ENCODE data around the gene PRRG4. TPM values are rescaled to one million over a fixed set of nuclear protein-coding genes. Genes with fewer than 3 reads are reported as not detected.

Gene PRRG4
- total and polyA plus RNA-seq, 2 of the 4 experiments (the other 2 are of a cell fraction): not detected

DNA sequence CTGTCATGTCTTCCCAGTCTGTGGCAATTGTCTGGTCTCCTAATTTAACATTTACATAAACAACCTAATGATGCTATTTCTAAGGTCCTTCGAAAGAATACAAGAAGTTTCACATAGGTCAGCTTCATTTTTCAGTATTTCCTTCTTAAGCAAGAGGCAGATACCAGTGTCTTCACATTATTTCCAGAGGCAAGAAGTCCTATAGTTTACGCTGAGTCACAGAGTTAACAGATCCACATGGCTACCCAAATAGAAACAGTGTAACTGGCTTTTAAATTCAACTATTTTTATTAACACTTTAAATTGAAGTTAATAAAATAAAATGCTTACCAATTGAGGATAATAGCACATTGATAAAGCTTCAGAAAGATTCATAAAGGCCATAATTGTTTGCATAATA is 10.9 kb downstream of the PRRG4 start:
- no peak overlapping the region for H3K23ac ChIP-seq (ENCODE audit: low read depth, low read length)
- H2BK120ac ChIP-seq (ENCODE audit: low read depth, low read length): no peak overlapping the region
- no peak overlapping the region for H3K4me2 ChIP-seq (ENCODE audit: low read depth, low read length)
- peaks cover 2% of the 10 kb centered on the region; the same call in 1 of the 2 replicates for H3K27me3 ChIP-seq (ENCODE audit: control insufficient read depth, insufficient read depth, low read length)
- BruUV-seq (replicated peaks): no TSS peak
- H4K8ac ChIP-seq (ENCODE audit: low read depth in 2 of 2, low read length in 2 of 2): no peak overlapping the region
- no peak overlapping the region for H3K14ac ChIP-seq (replicated peaks; ENCODE audit: low read depth, low read length)
- no peaks in the 10 kb centered on the region for H3K9me3 ChIP-seq (ENCODE audit: control insufficient read depth, insufficient read depth, low read length)
- H3K4ac ChIP-seq (ENCODE audit: low read depth, low read length): no peak overlapping the region
- ChIA-PET CTCF (interaction anchor here (0.6 to 0.7 kb wide), 2 partner anchors 20 to 516 kb away, joined by 3 to 4 read pairs; no protein-coding TSS in a partner anchor), POLR2A (ENCODE audit: unreplicated experiment) (no interaction called here)
- H2AFZ ChIP-seq (replicated peaks; ENCODE audit: low read length, poor library complexity): no peak overlapping the region
- no peak overlapping the region for H3K56ac ChIP-seq (ENCODE audit: extremely low read depth, insufficient read depth, low read length)
- H2BK20ac ChIP-seq (ENCODE audit: low read depth, low read length): no peak overlapping the region
- no peaks in the 10 kb centered on the region for H4K20me1 ChIP-seq (ENCODE audit: insufficient read depth, low read length)
- no peak overlapping the region for H2AK9ac ChIP-seq (replicated peaks; ENCODE audit: low read depth, low read length, poor library complexity)
- no peaks in the 10 kb centered on the region for H3K4me1 ChIP-seq (ENCODE audit: control insufficient read depth, insufficient read depth, low read length)
- H3K18ac ChIP-seq (ENCODE audit: low read depth, low read length): no peak overlapping the region
- no CpG with 5 or more reads among the region's 2 CpGs for WGBS, 2 experiments (ENCODE audit: extremely low coverage in 2 of 2, insufficient read length in 1 of 2)
- no peak overlapping the region for H2BK15ac ChIP-seq (ENCODE audit: low read depth, low read length)
- TF ChIP-seq NFE2L2 (IDR thresholded peaks at IDR 0.05; ENCODE audit: low read depth, low read length) (no peak), CHD1 (IDR thresholded peaks at IDR 0.05; ENCODE audit: low read depth, low read length) (no peak), RAD21 (IDR thresholded peaks at IDR 0.05; ENCODE audit: low read length) (no peak)
- TF ChIP-seq, protein P1, sequence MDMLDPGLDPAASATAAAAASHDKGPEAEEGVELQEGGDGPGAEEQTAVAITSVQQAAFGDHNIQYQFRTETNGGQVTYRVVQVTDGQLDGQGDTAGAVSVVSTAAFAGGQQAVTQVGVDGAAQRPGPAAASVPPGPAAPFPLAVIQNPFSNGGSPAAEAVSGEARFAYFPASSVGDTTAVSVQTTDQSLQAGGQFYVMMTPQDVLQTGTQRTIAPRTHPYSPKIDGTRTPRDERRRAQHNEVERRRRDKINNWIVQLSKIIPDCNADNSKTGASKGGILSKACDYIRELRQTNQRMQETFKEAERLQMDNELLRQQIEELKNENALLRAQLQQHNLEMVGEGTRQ (IDR thresholded peaks at IDR 0.05; ENCODE audit: low read depth, low read length): no peak
- no peak overlapping the region for H3K27ac ChIP-seq (ENCODE audit: insufficient read depth, low read length)
- no peak overlapping the region for H4K5ac ChIP-seq (ENCODE audit: low read depth, low read length)
- intact Hi-C loops (cut with micrococcal nuclease) (no loop called here), dilution Hi-C loops (cut with HindIII; ENCODE audit: low sequenced_read_pairs, unreplicated experiment) (no loop called here), in situ Hi-C loops (cut with MboI; ENCODE audit: low sequenced_read_pairs) (loop anchor here (25.0 kb wide), 1 partner anchor 222 kb away; no protein-coding TSS in a partner anchor)
- H3K36me3 ChIP-seq (ENCODE audit: control insufficient read depth, insufficient read depth, low read length): no peaks in the 10 kb centered on the region
- H3K9ac ChIP-seq (ENCODE audit: low read depth, low read length): no peak overlapping the region
- H3K4me3 ChIP-seq (ENCODE audit: insufficient read depth, low read depth, low read length): no peak overlapping the region
- no peak overlapping the region for H2AK5ac ChIP-seq (ENCODE audit: low read depth, low read length)
- H3K79me1 ChIP-seq (ENCODE audit: low read depth in 1 of 2, low read length in 2 of 2): no peaks in the 10 kb centered on the region
- no peaks in the 10 kb centered on the region for H3K9me1 ChIP-seq (ENCODE audit: insufficient read depth, low read length)
- ATAC-seq (ENCODE audit: low read depth) (no peak), DNase-seq (no peak)
- H2BK5ac ChIP-seq (ENCODE audit: low read depth, low read length, poor library complexity, severe bottlenecking): no peak overlapping the region
- H4K91ac ChIP-seq (ENCODE audit: insufficient read depth, low read depth, low read length): no peak overlapping the region

Data from IMR-90 (cell line).